ENCODE measurements around the gene B3GNT4. TPM values are rescaled to one million over a fixed set of nuclear protein-coding genes. Genes with fewer than 3 reads are reported as not detected.
"Not testable (repeated sequence)": the region's sequence is repeated elsewhere in the genome, so short reads cannot be mapped to it uniquely, and the experiment has no call there.

The B3GNT4 gene
- total and polyA plus RNA-seq, 12 donors, result 0.29 to 0.70 TPM; not detected in 10

DNA sequence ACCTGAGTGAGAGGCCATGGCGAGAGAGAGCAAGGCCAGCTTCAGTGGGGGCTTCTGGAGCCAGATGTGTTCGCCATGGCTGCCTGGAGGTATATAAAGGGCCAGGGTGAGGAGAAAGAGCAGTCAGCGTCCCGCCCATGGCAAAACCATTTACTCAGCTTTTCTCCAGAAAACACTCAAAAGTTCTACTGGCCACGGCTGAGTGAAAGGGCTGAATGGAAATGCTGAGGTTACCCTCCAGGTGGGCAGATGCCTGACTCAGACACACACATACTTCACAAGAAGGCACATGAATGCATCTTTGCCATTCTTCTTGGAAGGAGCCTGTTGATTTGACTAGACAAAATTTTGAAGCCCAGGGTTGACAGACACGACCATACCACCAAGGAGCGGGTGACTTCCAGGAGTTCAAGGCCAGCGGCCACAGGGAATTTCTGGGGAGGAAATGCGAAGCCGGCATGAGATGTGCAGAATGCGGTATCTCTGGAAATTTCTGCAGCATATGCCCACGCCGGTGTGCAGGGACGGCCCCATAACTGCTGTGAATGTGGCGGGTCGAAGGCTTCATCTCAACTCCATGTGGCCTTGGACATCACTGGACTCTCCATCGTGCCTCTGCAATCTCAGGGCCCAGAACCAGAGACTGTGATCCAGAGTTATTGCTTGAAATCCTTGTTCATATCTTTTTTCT is 29.2 kb upstream of the B3GNT4 start, which contains the start of gene IL31:
TSS of gene IL31 (minus strand) at position 67 of the 691 bp plus-strand sequence. CDS start at position 18, 49 bp downstream.
- no peak for ATAC-seq
- Histone ChIP-seq H3K9me3 (no peaks in the 10 kb centered on the region), H3K27ac (no peak within 1 kb of the TSS), H3K4me1 (no peaks in the 10 kb centered on the region), H3K4me3 (no peak within 1 kb of the TSS), H3K27me3 (peaks cover 0 to 9% (median 0%) of the 10 kb centered on the region in 7 donors), H3K36me3 (no peaks in the 10 kb centered on the region)
- TF ChIP-seq, protein P1, sequence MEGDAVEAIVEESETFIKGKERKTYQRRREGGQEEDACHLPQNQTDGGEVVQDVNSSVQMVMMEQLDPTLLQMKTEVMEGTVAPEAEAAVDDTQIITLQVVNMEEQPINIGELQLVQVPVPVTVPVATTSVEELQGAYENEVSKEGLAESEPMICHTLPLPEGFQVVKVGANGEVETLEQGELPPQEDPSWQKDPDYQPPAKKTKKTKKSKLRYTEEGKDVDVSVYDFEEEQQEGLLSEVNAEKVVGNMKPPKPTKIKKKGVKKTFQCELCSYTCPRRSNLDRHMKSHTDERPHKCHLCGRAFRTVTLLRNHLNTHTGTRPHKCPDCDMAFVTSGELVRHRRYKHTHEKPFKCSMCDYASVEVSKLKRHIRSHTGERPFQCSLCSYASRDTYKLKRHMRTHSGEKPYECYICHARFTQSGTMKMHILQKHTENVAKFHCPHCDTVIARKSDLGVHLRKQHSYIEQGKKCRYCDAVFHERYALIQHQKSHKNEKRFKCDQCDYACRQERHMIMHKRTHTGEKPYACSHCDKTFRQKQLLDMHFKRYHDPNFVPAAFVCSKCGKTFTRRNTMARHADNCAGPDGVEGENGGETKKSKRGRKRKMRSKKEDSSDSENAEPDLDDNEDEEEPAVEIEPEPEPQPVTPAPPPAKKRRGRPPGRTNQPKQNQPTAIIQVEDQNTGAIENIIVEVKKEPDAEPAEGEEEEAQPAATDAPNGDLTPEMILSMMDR (IDR thresholded peaks at IDR 0.05), result no peak
- 90% methylated on average over 17 of the region's 17 CpGs for WGBS, 2 donors
- DNase-seq, result no peak
- intact Hi-C loops (cut with DNase I), result no loop called here

DNA sequence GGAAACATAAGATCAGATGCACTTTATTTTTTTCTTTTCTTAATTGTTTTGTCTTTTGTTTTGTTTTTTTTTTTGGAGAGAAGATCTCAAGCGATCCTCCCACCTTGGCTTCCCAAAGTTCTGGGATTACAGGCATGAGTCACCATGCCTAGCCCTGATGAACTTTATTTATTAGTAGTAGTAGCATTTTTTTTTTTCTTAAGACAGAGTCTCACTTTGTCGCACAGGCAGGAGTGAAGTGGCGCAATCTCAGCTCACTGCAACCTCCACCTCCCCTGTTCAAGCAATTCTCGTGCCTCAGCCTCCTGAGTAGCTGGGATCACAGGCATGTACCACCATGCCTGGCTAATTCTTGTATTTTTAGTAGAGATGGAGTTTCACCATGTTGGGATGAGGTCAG is 27.0 kb upstream of the B3GNT4 start:
- WGBS, 2 donors, result 91 to 95% methylated on average over 4 of the region's 4 CpGs
- H3K27me3 ChIP-seq; DNase-seq; H3K36me3 ChIP-seq; H3K4me1 ChIP-seq; intact Hi-C loops (cut with DNase I); H3K4me3 ChIP-seq; ATAC-seq; H3K9me3 ChIP-seq; H3K27ac ChIP-seq: not testable (repeated sequence)

DNA sequence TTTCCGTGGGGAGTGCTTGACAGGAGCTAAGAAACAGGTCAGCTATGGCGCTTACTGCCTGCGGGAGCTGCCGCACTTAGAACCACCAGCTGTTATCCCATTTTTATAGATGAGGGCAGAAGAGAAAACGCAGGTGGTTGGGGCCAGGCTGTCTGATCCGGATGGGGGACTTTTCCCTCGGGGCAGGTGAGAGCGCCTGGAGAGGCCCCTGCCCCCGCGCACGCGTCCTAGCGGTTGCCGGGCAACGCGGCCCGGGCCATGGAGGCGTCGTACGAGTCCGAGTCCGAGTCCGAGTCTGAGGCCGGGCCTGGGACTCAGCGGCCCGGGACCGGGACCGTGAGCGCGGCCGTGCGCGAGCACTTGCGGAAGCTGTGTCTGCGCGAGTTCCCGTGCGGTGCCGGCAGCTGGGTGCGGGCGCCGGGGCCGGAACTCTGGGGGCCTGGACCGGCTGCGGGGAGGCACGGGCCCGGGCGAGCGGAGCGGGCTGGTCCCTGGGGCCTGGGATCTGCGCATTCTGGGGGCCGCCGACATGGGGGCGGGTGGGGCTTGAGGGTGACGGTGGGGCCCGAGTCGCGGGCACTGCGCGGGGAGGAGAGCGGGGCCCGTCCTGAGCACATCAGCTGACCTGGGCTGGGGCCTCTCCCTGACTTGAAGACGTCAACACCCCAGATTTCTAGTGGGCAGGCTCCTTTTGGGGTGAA is 20.5 kb upstream of the B3GNT4 start, which contains the start of gene LRRC43:
TSS of gene LRRC43 (plus strand) at position 237 of the 701 bp plus-strand sequence. CDS start at position 259, 22 bp downstream.
- no peak within 1 kb of the TSS for H3K27ac ChIP-seq
- H3K27me3 ChIP-seq, result peaks cover 0 to 20% (median 3%) of the 10 kb centered on the region in 7 donors
- H3K9me3 ChIP-seq, result no peaks in the 10 kb centered on the region
- peak in 1 of 2 donors; percentile 34 for DNase-seq
- TF ChIP-seq, protein P1 (IDR thresholded peaks at IDR 0.05), result no peak
- peak within 1 kb of the TSS; percentile 27 to 60 (median 56) for H3K4me3 ChIP-seq
- H3K4me1 ChIP-seq, result peaks cover 0 to 17% (median 0%) of the 10 kb centered on the region in 9 donors
- 3 to 5% methylated on average over 52 to 63 of the region's 63 CpGs for WGBS, 2 donors
- ATAC-seq, result peak; percentile 44 to 82 (median 70)
- intact Hi-C loops (cut with DNase I), result loop anchor here in 1 of 10 donors (10.0 kb wide), 1 partner anchor 128 kb away; no protein-coding TSS in a partner anchor
- no peaks in the 10 kb centered on the region for H3K36me3 ChIP-seq

DNA sequence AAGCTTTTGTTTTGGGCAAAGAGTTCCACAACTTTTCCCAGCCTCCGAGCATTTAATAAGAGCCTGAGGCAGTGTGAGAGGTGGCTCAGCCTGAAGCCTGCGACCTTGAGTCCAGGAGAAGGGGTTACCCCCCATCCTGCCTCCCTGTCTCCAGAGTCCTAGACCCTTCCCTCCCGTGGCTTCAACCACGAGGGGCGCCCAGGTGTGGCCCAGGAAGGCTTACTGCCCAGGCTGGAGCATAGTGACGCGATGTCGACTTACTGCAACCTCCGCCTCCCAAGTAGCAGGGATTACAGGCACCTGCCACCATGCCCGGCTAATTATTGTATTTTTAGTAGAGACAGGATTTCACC is 19.9 kb upstream of the B3GNT4 start:
- Histone ChIP-seq H3K27me3 (peaks cover 0 to 20% (median 3%) of the 10 kb centered on the region in 7 donors), H3K9me3 (no peaks in the 10 kb centered on the region), H3K27ac (no peak overlapping the region), H3K36me3 (no peaks in the 10 kb centered on the region), H3K4me3 (peak overlapping the region in 9 of 10 donors; percentile 27 to 60 (median 57)), H3K4me1 (peaks cover 0 to 17% (median 0%) of the 10 kb centered on the region in 9 donors)
- intact Hi-C loops (cut with DNase I), result loop anchor here in 1 of 10 donors (10.0 kb wide), 1 partner anchor 129 kb away; no protein-coding TSS in a partner anchor
- DNase-seq, result no peak
- TF ChIP-seq, protein P1 (IDR thresholded peaks at IDR 0.05), result no peak
- ATAC-seq, result peak in 2 of 8 donors; percentile 9 to 13
- 78 to 91% methylated on average over 10 of the region's 10 CpGs for WGBS, 2 donors

Measured in heart right ventricle (tissue), 16 donors.